DOHH2 (cell line): ENCODE results near the gene A2M.

Experiments used
- H3F3A ChIP-seq: fragments of 200-600 bp; sonication (generic), shearing (Covaris generic); 2 replicates; pipeline ENCODE4 v1.6.0; 2016; ENCODE audit warnings: antibody characterized with exemption, mild to moderate bottlenecking; ENCODE audit not compliant: control insufficient read depth, insufficient read depth
- H3K27ac ChIP-seq: fragments of 200-600 bp; sonication (generic); 2 replicates; pipeline ENCODE4 v1.5.1; 2014; ENCODE audit warnings: low read depth, mild to moderate bottlenecking, low read length, moderate library complexity
- H3K27me3 ChIP-seq: fragments of 200-600 bp; sonication (generic); 2 replicates; pipeline ENCODE4 v1.6.1; 2014; ENCODE audit warnings: mild to moderate bottlenecking, low read length, mixed read lengths; ENCODE audit not compliant: control insufficient read depth
- H3K36me3 ChIP-seq: fragments of 200-600 bp; sonication (generic); 2 replicates; pipeline ENCODE4 v1.6.1; 2014; ENCODE audit warnings: mild to moderate bottlenecking, low read length, moderate library complexity, mixed read lengths; ENCODE audit not compliant: control insufficient read depth
- H3K4me1 ChIP-seq: fragments of 200-600 bp; sonication (generic); 2 replicates; pipeline ENCODE4 v1.6.1; 2014; ENCODE audit warnings: mild to moderate bottlenecking, low read length, mixed read lengths; ENCODE audit not compliant: control insufficient read depth
- H3K4me2 ChIP-seq: fragments of 200-600 bp; sonication (generic); 2 replicates; pipeline ENCODE4 v1.6.0; 2014; ENCODE audit warnings: mild to moderate bottlenecking, low read length, moderate library complexity
- H3K4me3 ChIP-seq: fragments of 200-600 bp; sonication (generic); 2 replicates; pipeline ENCODE4 v1.5.1; 2014; ENCODE audit warnings: mild to moderate bottlenecking, low read length, mixed read lengths
- H3K79me2 ChIP-seq: fragments of 200-600 bp; sonication (generic); 2 replicates; pipeline ENCODE4 v1.6.1; 2014; ENCODE audit warnings: mild to moderate bottlenecking, low read length, mixed read lengths; ENCODE audit not compliant: control insufficient read depth
- H3K9me2 ChIP-seq: fragments of 200-600 bp; sonication (generic); replicated peaks from 2 replicates; pipeline ENCODE4 v1.6.1; 2014; ENCODE audit warnings: mild to moderate bottlenecking, low read length, mixed read lengths; ENCODE audit not compliant: control insufficient read depth
- H3K9me3 ChIP-seq: fragments of 200-600 bp; sonication (generic); 2 replicates; pipeline ENCODE4 v1.6.1; 2014; ENCODE audit warnings: antibody characterized with exemption, low read length, mixed read lengths; ENCODE audit not compliant: control insufficient read depth, insufficient read depth
- H4K20me1 ChIP-seq: fragments of 200-600 bp; sonication (generic); 2 replicates; pipeline ENCODE4 v1.6.0; 2014; ENCODE audit warnings: low read depth, mild to moderate bottlenecking, antibody characterized with exemption, low read length, moderate library complexity; ENCODE audit not compliant: control insufficient read depth, insufficient read depth
- CTCF ChIP-seq: fragments of 200-600 bp; sonication (generic); IDR thresholded peaks from one replicate; pipeline ENCODE4 v1.5.1; 2014; ENCODE audit warnings: antibody characterized with exemption, mild to moderate bottlenecking, low read depth, low read length; ENCODE audit not compliant: poor library complexity, severe bottlenecking
- EZH2phosphoT487 ChIP-seq: fragments of 200-600 bp; sonication (generic); IDR thresholded peaks from 2 replicates; pipeline ENCODE4 v1.6.1; 2017; ENCODE audit warnings: borderline replicate concordance, mild to moderate bottlenecking, antibody characterized with exemption, low read length, moderate library complexity, mixed read lengths

The A2M gene

DNA sequence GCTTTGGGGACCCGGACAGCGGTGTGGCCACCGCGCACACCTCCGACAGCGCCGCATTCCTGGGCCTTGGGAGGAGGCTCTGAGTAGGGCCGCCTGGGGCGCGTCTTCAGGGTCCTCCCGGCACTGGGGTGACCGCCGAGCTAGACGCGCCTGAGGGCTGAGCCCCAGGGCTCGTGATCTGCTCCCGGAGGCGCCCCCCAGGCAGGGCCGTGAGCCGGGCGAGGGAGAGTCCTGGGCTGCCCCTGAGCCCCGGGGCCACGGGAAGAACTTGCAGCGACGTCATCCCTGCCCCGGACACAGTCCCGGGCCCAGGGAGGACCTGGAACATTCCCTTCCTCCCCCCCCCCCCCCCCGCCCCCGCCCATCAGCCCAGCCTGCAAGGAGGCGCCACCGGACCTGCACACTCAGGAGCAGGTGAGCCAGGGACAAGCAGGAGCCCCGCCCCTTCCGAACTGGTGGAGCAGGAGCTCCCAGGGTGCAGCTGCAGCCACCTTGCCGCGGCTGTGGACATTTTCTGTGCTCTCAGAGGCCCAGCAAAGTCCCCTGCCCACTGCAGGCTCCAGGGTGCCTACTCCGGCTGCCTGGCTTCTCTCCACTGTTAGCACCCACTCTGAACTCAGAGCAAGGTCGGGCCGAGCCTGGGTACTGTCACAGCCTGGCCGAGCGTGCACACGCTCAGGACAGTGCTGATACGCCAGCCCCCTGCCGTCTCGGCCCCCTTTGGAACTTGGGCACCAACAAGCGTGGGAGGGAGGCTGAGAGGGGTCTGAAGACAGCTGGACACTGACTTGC is 50.7 kb downstream of the A2M start:
- Histone ChIP-seq H3K4me1 (no peaks in the 10 kb centered on the region), H3K79me2 (no peaks in the 10 kb centered on the region), H3K9me2 (no peaks in the 10 kb centered on the region), H4K20me1 (no peaks in the 10 kb centered on the region), H3K27ac (no peak overlapping the region), H3K4me2 (no peak overlapping the region), H3K36me3 (no peaks in the 10 kb centered on the region), H3K27me3 (0 out of 2 replicates have a peak, but pooled peaks cover 2% of the 10 kb centered on the region), H3F3A (no peaks in the 10 kb centered on the region), H3K4me3 (no peak overlapping the region), H3K9me3 (peaks cover 10% of the 10 kb centered on the region)
- no peak for TF ChIP-seq CTCF
- no peak for TF ChIP-seq EZH2phosphoT487

DNA sequence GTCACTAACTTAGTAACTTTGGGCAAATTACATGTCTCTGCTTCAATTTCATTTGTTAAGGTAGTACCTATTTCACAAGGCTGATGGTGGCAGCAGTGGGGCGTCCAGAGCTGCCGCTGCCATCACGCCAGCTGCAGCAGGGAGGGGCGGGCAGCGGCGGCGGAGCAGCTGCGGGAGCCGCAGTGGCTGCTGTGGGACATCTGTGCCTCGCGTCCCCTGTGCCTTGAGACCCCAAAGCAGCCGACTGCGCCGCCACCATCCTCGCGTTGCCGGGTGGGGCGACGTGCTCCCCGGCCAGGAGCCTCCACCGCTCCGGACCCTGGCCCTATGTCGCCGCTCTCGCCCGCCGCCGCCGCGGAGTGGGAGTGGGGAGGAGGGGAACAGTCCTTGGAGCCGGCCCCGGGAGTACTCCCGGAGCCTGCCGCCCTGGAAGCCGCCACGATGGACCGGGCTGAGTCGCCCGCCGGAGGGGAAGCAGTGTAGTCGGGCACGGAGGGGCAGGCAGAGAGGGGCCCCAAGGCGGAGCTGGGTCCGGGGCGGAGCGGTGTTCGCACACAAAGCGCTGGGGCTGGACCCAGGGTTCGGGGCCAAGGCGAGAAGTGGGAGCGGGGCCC is 51.4 kb downstream of the A2M start:
- H3K79me2 ChIP-seq = no peaks in the 10 kb centered on the region
- TF ChIP-seq CTCF = no peak
- TF ChIP-seq EZH2phosphoT487 = no peak
- H3K27ac ChIP-seq = no peak overlapping the region
- H3K36me3 ChIP-seq = no peaks in the 10 kb centered on the region
- no peak overlapping the region for H3K4me2 ChIP-seq
- H3K4me1 ChIP-seq = no peaks in the 10 kb centered on the region
- H3F3A ChIP-seq = no peaks in the 10 kb centered on the region
- H3K9me2 ChIP-seq = no peaks in the 10 kb centered on the region
- no peak overlapping the region for H3K4me3 ChIP-seq
- H3K9me3 ChIP-seq = peaks cover 10% of the 10 kb centered on the region
- no peaks in the 10 kb centered on the region for H4K20me1 ChIP-seq
- H3K27me3 ChIP-seq = 0 out of 2 replicates have a peak, but pooled peaks cover 2% of the 10 kb centered on the region

DNA sequence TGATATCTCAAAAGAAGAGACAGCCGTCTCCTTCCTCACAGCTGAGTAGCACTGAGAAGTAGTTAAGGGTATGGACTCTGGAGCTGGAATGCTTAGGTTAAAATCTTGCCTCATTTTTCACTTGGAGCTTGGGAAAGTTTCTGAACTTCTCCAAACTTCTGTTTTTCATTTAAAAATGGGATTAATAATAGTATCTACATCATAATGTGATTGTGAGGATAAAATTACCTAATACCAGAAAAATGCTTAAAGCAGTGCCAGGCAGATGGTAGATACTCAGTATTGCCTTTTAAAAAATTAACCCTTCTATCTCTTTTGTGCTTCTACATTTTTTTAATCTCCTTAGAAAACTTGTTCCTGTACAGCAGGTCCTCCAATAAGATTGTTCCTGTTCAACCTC is 63.1 kb downstream of the A2M start:
- Histone ChIP-seq H3K27ac (no peak overlapping the region), H3K4me2 (no peak overlapping the region), H3K79me2 (no peaks in the 10 kb centered on the region), H3K9me3 (no peaks in the 10 kb centered on the region), H3F3A (no peaks in the 10 kb centered on the region), H4K20me1 (no peaks in the 10 kb centered on the region), H3K27me3 (peaks cover 9% of the 10 kb centered on the region; the same call in 1 of the 2 replicates), H3K4me3 (no peak overlapping the region), H3K36me3 (no peaks in the 10 kb centered on the region), H3K4me1 (0 out of 2 replicates have a peak, but pooled peaks cover 2% of the 10 kb centered on the region), H3K9me2 (no peaks in the 10 kb centered on the region)
- no peak for TF ChIP-seq CTCF
- no peak for TF ChIP-seq EZH2phosphoT487
